HG03442 (cell line): ENCODE data around the gene GRID1.
"Not testable (repeated sequence)": the region's sequence is repeated elsewhere in the genome, so short reads cannot be mapped to it uniquely, and the experiment has no call there.

Experiments
- ATAC-seq: cut with Tn5 transposase; IDR thresholded peaks from one replicate; pipeline ENCODE4 v1.9.1; 2021; ENCODE audit warnings: mild to moderate bottlenecking, moderate library complexity; ENCODE audit not compliant: unreplicated experiment

The GRID1 gene

GRCh38 chr10:86256690-86257315 is 109.8 kb downstream of the GRID1 start:
- ATAC-seq, result no peak

- ATAC-seq, result no peak
Observed at GRCh38 chr10:86255405-86256251, 111.0 kb downstream of the GRID1 start.

GRCh38 chr10:86254526-86255174 is 111.9 kb downstream of the GRID1 start:
- ATAC-seq, result no peak

GRCh38 chr10:86254081-86254480 is 112.5 kb downstream of the GRID1 start:
- ATAC-seq, result no peak

GRCh38 chr10:86253091-86254072 is 113.2 kb downstream of the GRID1 start:
- ATAC-seq, result no peak

GRCh38 chr10:86252556-86252955 is 114.0 kb downstream of the GRID1 start:
- no peak for ATAC-seq

- ATAC-seq, result no peak
Observed at GRCh38 chr10:86252079-86252478, 114.5 kb downstream of the GRID1 start.

- no peak for ATAC-seq
Observed at GRCh38 chr10:86251426-86251825, 115.2 kb downstream of the GRID1 start.

- ATAC-seq, result no peak
Observed at GRCh38 chr10:86250399-86250798, 116.2 kb downstream of the GRID1 start.

GRCh38 chr10:86249794-86250193 is 116.8 kb downstream of the GRID1 start:
- no peak for ATAC-seq

- no peak for ATAC-seq
Observed at GRCh38 chr10:86248062-86248461, 118.5 kb downstream of the GRID1 start.

GRCh38 chr10:86247588-86247987 is 119.0 kb downstream of the GRID1 start:
- no peak for ATAC-seq

GRCh38 chr10:86247073-86247472 is 119.5 kb downstream of the GRID1 start:
- no peak for ATAC-seq

GRCh38 chr10:86246279-86246940 is 120.2 kb downstream of the GRID1 start:
- no peak for ATAC-seq

GRCh38 chr10:86245015-86245394 is 121.6 kb downstream of the GRID1 start:
- ATAC-seq, result no peak

GRCh38 chr10:86244297-86245014 is 122.1 kb downstream of the GRID1 start:
- ATAC-seq, result no peak

- ATAC-seq, result no peak
Observed at GRCh38 chr10:86243651-86244155, 122.9 kb downstream of the GRID1 start.

- ATAC-seq, result no peak
Observed at GRCh38 chr10:86242761-86243160, 123.8 kb downstream of the GRID1 start.

- not testable (repeated sequence) for ATAC-seq
Observed at GRCh38 chr10:86238089-86238488, 128.5 kb downstream of the GRID1 start.
